Gastrocnemius medialis (tissue), 4 donors: ENCODE measurements around the gene PIGR. TPM values are rescaled to one million over a fixed set of nuclear protein-coding genes. Genes with fewer than 3 reads are reported as not detected.

Experiments
- ATAC-seq, 2 donors: fragments of 150-250 bp; one replicate each; pipeline ENCODE4 v1.9.1; 2016
- DNase-seq, 2 donors: peaks; one replicate each; pipeline ENCODE4 v3.0.0-alpha.2; 2019
- H3K27ac ChIP-seq, 4 donors: fragments of 200-600 bp; sonication (generic); 1 replicate in 1 of 4; 2 replicates in 3 of 4; pipeline ENCODE4 v1.5.1; 2016 to 2018; ENCODE audit warnings: mild to moderate bottlenecking in 2 of 4, moderate library complexity in 1 of 4
- H3K27me3 ChIP-seq, 3 donors: fragments of 200-600 bp; sonication (generic) in 2 of 3; 1 replicate in 1 of 3; 2 replicates in 2 of 3; pipeline versions ENCODE4 v1.5.1 to v1.6.0; 2016 to 2019; ENCODE audit warnings: mild to moderate bottlenecking in 1 of 3, moderate library complexity in 1 of 3
- H3K36me3 ChIP-seq, 2 donors: fragments of 200-600 bp; sonication (generic) in 1 of 2; one replicate each; pipeline ENCODE4 v1.5.1; 2017 to 2018
- H3K4me1 ChIP-seq, 2 donors: fragments of 200-600 bp; sonication (generic) in 1 of 2; one replicate each; pipeline ENCODE4 v1.5.1; 2016 to 2017; ENCODE audit warnings: mild to moderate bottlenecking in 2 of 2
- H3K4me3 ChIP-seq, 4 donors: fragments of 200-600 bp; sonication (generic) in 3 of 4; 1 replicate in 1 of 4; 2 replicates in 3 of 4; pipeline ENCODE4 v1.5.1; 2016 to 2019; ENCODE audit warnings: mild to moderate bottlenecking in 2 of 4
- H3K9me3 ChIP-seq, 3 donors: fragments of 200-600 bp; sonication (generic) in 2 of 3; 1 replicate in 1 of 3; 2 replicates in 2 of 3; pipeline ENCODE4 v1.5.1; 2016 to 2019
- CTCF ChIP-seq, 5 experiments: fragments of 450-650 bp in 3 of 5; fragments of 200-600 bp in 2 of 5; sonication (generic) in 2 of 5; IDR thresholded peaks in 4 of 5; conservative IDR thresholded peaks in 1 of 5; 1 replicate in 4 of 5; 2 replicates in 1 of 5; pipeline ENCODE4 v1.5.1; 2016 to 2019; ENCODE audit warnings: antibody characterized with exemption in 5 of 5, mild to moderate bottlenecking in 3 of 5, moderate library complexity in 3 of 5
- POLR2A ChIP-seq, 2 donors: fragments of 450-650 bp; IDR thresholded peaks; one replicate each; pipeline ENCODE4 v1.6.1; 2017; ENCODE audit warnings: antibody characterized with exemption in 2 of 2, mild to moderate bottlenecking in 2 of 2, moderate library complexity in 2 of 2
- in situ Hi-C, 4 donors: fragments of 200-750 bp; cut with MboI; loops; one replicate each; pipeline versions ENCODE4 v1.15.0 to v1.8.0; 2017; ENCODE audit warnings: low sequenced_read_pairs in 4 of 4
- intact Hi-C: fragments of 100-400 bp; cut with DNase I; formaldehyde crosslinking; loops from one replicate; pipeline ENCODE4 v1.15.1; 2023; ENCODE audit warnings: low total_unique reads
- total RNA-seq, 4 donors: library from RNA; depleted of rRNA; stranded (reverse); fragments of >200 nt; gene quantifications; one replicate each; pipeline versions ENCODE4 v1.1.0 to v1.2.3, GENCODE V29; 2016

PIGR gene
- total RNA-seq, 4 donors from 2014 or later = 0.10 to 28.4 (median 0.11) TPM; not detected in 1

- H3K4me3 ChIP-seq = no peak overlapping the region
- no peaks in the 10 kb centered on the region for H3K36me3 ChIP-seq
- H3K27ac ChIP-seq = no peak overlapping the region
- TF ChIP-seq CTCF (IDR thresholded peaks at IDR 0.05 in 4 of 5, conservative IDR thresholded peaks at IDR 0.05 in 1 of 5) (no peak), POLR2A (IDR thresholded peaks at IDR 0.05) (no peak)
- H3K9me3 ChIP-seq = no peaks in the 10 kb centered on the region
- ATAC-seq = no peak
- DNase-seq = no peak
- H3K4me1 ChIP-seq = no peaks in the 10 kb centered on the region
- no peaks in the 10 kb centered on the region for H3K27me3 ChIP-seq
- in situ Hi-C loops (no loop called here), intact Hi-C loops (no loop called here)
Measured at GRCh38 chr1:206985162-206985749, 39.0 kb upstream of the PIGR start.

- H3K36me3 ChIP-seq = no peaks in the 10 kb centered on the region
- in situ Hi-C loops = no loop called here
- DNase-seq (peak; percentile 11 to 19), ATAC-seq (peak; percentile 46 to 52)
- H3K27ac ChIP-seq = no peak overlapping the region
- H3K9me3 ChIP-seq = no peaks in the 10 kb centered on the region
- intact Hi-C loops = loop anchor here (5.0 kb wide), 1 partner anchor 350 kb away; no protein-coding TSS in a partner anchor
- TF ChIP-seq POLR2A (IDR thresholded peaks at IDR 0.05) = no peak
- peak in 3 of 5 experiments; percentile 42 to 52 (median 44) for TF ChIP-seq CTCF (IDR thresholded peaks at IDR 0.05 in 4 of 5, conservative IDR thresholded peaks at IDR 0.05 in 1 of 5)
- no peaks in the 10 kb centered on the region for H3K27me3 ChIP-seq
- no peaks in the 10 kb centered on the region for H3K4me1 ChIP-seq
- H3K4me3 ChIP-seq = no peak overlapping the region
Measured at GRCh38 chr1:206982216-206982615, 36.0 kb upstream of the PIGR start.

GRCh38 chr1:206979379-206980043 is 33.2 kb upstream of the PIGR start:
- in situ Hi-C loops (no loop called here), intact Hi-C loops (loop anchor here (5.0 kb wide), 1 partner anchor 347 kb away; no protein-coding TSS in a partner anchor)
- no peak for DNase-seq
- Histone ChIP-seq H3K4me3 (no peak overlapping the region), H3K27me3 (no peaks in the 10 kb centered on the region), H3K9me3 (no peaks in the 10 kb centered on the region), H3K4me1 (no peaks in the 10 kb centered on the region), H3K36me3 (no peaks in the 10 kb centered on the region), H3K27ac (no peak overlapping the region)
- ATAC-seq = no peak
- no peak for TF ChIP-seq CTCF (IDR thresholded peaks at IDR 0.05 in 4 of 5, conservative IDR thresholded peaks at IDR 0.05 in 1 of 5)
- no peak for TF ChIP-seq POLR2A (IDR thresholded peaks at IDR 0.05)

GRCh38 chr1:206978259-206978658 is 32.0 kb upstream of the PIGR start:
- ATAC-seq (no peak), DNase-seq (no peak)
- no peaks in the 10 kb centered on the region for H3K9me3 ChIP-seq
- H3K4me1 ChIP-seq = no peaks in the 10 kb centered on the region
- no peaks in the 10 kb centered on the region for H3K27me3 ChIP-seq
- TF ChIP-seq CTCF (IDR thresholded peaks at IDR 0.05 in 4 of 5, conservative IDR thresholded peaks at IDR 0.05 in 1 of 5) (no peak), POLR2A (IDR thresholded peaks at IDR 0.05) (no peak)
- no peaks in the 10 kb centered on the region for H3K36me3 ChIP-seq
- in situ Hi-C loops = no loop called here
- no peak overlapping the region for H3K27ac ChIP-seq
- no peak overlapping the region for H3K4me3 ChIP-seq
- intact Hi-C loops = no loop called here
